CD14-positive monocyte (primary cell): ENCODE results near the gene FAM13C. TPM values are rescaled to one million over a fixed set of nuclear protein-coding genes. Genes with fewer than 3 reads are reported as not detected.

Experiments
- DNase-seq, 3 donors: peaks; one replicate each; pipeline ENCODE4 v3.0.0-alpha.2; 2011 to 2022
- H2AFZ ChIP-seq: 2 replicates; pipeline ENCODE4 v1.6.0; 2012; ENCODE audit warnings: mild to moderate bottlenecking, low read depth, low read length, inconsistent platforms; ENCODE audit not compliant: insufficient read depth, poor library complexity, severe bottlenecking
- H3K27ac ChIP-seq, 2 donors: 1 replicate in 1 of 2; 2 replicates in 1 of 2; pipeline ENCODE4 v1.5.1; 2012 to 2013; ENCODE audit warnings: low read length in 2 of 2, control low read depth in 1 of 2, inconsistent platforms in 1 of 2, low read depth in 1 of 2, mild to moderate bottlenecking in 1 of 2
- H3K27me3 ChIP-seq, 2 donors: one replicate each; pipeline versions ENCODE4 v1.6.0 to v1.6.1; 2011 to 2013; ENCODE audit warnings: low read length in 2 of 2; ENCODE audit not compliant: control insufficient read depth in 2 of 2, insufficient read depth in 2 of 2
- H3K36me3 ChIP-seq, 2 donors: replicated peaks in 1 of 2; 1 replicate in 1 of 2; 2 replicates in 1 of 2; pipeline versions ENCODE4 v1.5.1 to v1.6.1; 2012 to 2013; ENCODE audit warnings: low read length in 2 of 2, control low read depth in 1 of 2, inconsistent platforms in 1 of 2, mild to moderate bottlenecking in 1 of 2; ENCODE audit not compliant: insufficient read depth in 2 of 2, control insufficient read depth in 1 of 2
- H3K4me1 ChIP-seq, 2 donors: 1 replicate in 1 of 2; 2 replicates in 1 of 2; pipeline versions ENCODE4 v1.5.1 to v1.6.1; 2012 to 2013; ENCODE audit warnings: low read length in 2 of 2, control low read depth in 1 of 2, inconsistent platforms in 1 of 2, mild to moderate bottlenecking in 1 of 2, moderate library complexity in 1 of 2; ENCODE audit not compliant: insufficient read depth in 2 of 2, control insufficient read depth in 1 of 2
- H3K4me2 ChIP-seq: replicated peaks from 2 replicates; pipeline ENCODE3; 2012; ENCODE audit warnings: low read length, moderate library complexity, mild to moderate bottlenecking; ENCODE audit not compliant: poor library complexity, severe bottlenecking; ENCODE audit errors: extremely low read depth
- H3K4me3 ChIP-seq, 3 experiments: fragments of 200-600 bp in 1 of 3; sonication (generic) in 1 of 3; replicated peaks in 1 of 3; 1 replicate in 2 of 3; 2 replicates in 1 of 3; pipeline ENCODE4 v1.5.1; 2011 to 2013; ENCODE audit warnings: low read length in 3 of 3, mild to moderate bottlenecking in 3 of 3, control low read depth in 2 of 3, low read depth in 2 of 3, inconsistent platforms in 1 of 3, moderate library complexity in 1 of 3
- H3K79me2 ChIP-seq: 2 replicates; pipeline ENCODE4 v1.6.0; 2012; ENCODE audit warnings: mild to moderate bottlenecking, control low read depth, inconsistent platforms, low read length, moderate library complexity; ENCODE audit not compliant: insufficient read depth
- H3K9ac ChIP-seq: 2 replicates; pipeline ENCODE4 v1.6.0; 2017; ENCODE audit warnings: low read length, mild to moderate bottlenecking; ENCODE audit not compliant: insufficient read depth, poor library complexity, severe bottlenecking
- H3K9me3 ChIP-seq, 2 donors: replicated peaks in 1 of 2; 1 replicate in 1 of 2; 2 replicates in 1 of 2; pipeline versions ENCODE4 v1.5.1 to v1.6.1; 2012 to 2013; ENCODE audit warnings: low read length in 2 of 2, control low read depth in 1 of 2; ENCODE audit not compliant: control insufficient read depth in 1 of 2, insufficient read depth in 1 of 2
- H4K20me1 ChIP-seq: 2 replicates; pipeline ENCODE4 v1.6.0; 2012; ENCODE audit warnings: mild to moderate bottlenecking, low read length, control low read depth, moderate library complexity; ENCODE audit not compliant: insufficient read depth
- H3K27ac Mint-ChIP-seq, 7 donors: one replicate each; pipeline ENCODE4 v1.8.0; 2020; ENCODE audit warnings: mild to moderate bottlenecking in 7 of 7, mixed read lengths in 7 of 7, moderate library complexity in 6 of 7, inconsistent platforms in 2 of 7
- H3K27me3 Mint-ChIP-seq, 3 donors: one replicate each; pipeline ENCODE4 v1.8.0; 2021 to 2022; ENCODE audit warnings: low read depth in 3 of 3, mild to moderate bottlenecking in 3 of 3, mixed read lengths in 3 of 3, moderate library complexity in 3 of 3, inconsistent platforms in 1 of 3
- H3K36me3 Mint-ChIP-seq, 2 donors: one replicate each; pipeline ENCODE4 v1.8.0; 2020; ENCODE audit warnings: mixed read lengths in 2 of 2, inconsistent platforms in 1 of 2, mild to moderate bottlenecking in 1 of 2
- H3K4me1 Mint-ChIP-seq: one replicate; pipeline ENCODE4 v1.8.0; 2020; ENCODE audit warnings: mild to moderate bottlenecking, mixed read lengths
- H3K4me3 Mint-ChIP-seq, 2 donors: one replicate each; pipeline ENCODE4 v1.8.0; 2020; ENCODE audit warnings: mild to moderate bottlenecking in 2 of 2, mixed read lengths in 2 of 2, moderate library complexity in 1 of 2
- H3K9me3 Mint-ChIP-seq, 7 donors: one replicate each; pipeline ENCODE4 v1.8.0; 2020 to 2022; ENCODE audit warnings: mixed read lengths in 7 of 7, mild to moderate bottlenecking in 6 of 7, moderate library complexity in 6 of 7, inconsistent platforms in 2 of 7
- WGBS: methylation state at CpG from one replicate; pipeline ENCODE4 v1.1.5; 2013; ENCODE audit warnings: missing lambda C conversion rate; ENCODE audit not compliant: insufficient coverage; 5-methylcytosine and 5-hydroxymethylcytosine counted together
- intact Hi-C, 2 donors: fragments of 100-400 bp; cut with micrococcal nuclease; formaldehyde crosslinking; loops; one replicate each; pipeline versions ENCODE4 v1.15.0 to v1.15.1; 2023
- polyA plus RNA-seq, 3 donors: library from polyadenylated mRNA; depleted of rRNA in 1 of 3; unstranded in 2 of 3; stranded (reverse) in 1 of 3; fragments of 300-500 nt in 2 of 3; fragments of >200 nt in 1 of 3; fragmentation: Illumina TruSeq in 2 of 3; gene quantifications; 1 replicate in 2 of 3; 2 replicates in 1 of 3; pipeline ENCODE4 v1.2.3, GENCODE V29; 2012 to 2021
- TF ChIP-seq, protein P1 (sequence below): fragments of 200-600 bp; IDR thresholded peaks from one replicate; pipeline ENCODE4 v1.8.0; 2022; ENCODE audit warnings: antibody characterized with exemption, mild to moderate bottlenecking

The FAM13C gene
- polyA plus RNA-seq, 3 donors: not detected

DNA sequence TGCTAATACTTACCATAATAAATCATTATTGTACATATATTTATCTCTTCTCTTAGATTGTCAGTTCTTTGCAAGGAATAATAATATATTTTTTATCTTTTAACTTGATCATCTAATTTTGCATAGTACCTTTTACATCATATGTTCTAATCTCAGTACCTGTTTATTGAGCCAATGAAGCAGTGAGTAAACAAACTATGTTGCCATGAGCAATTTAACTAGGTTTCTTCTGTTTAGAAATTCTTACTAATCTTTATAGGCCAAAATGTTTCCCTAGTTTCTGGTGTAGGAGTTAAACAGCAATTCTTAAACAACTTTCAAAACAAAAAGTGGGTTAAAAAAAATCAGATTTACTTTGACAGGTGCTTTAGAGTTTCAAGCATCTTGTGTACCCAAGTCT lies 124.6 kb downstream of the FAM13C start:
- Mint-ChIP-seq H3K36me3 (no peaks in the 10 kb centered on the region), H3K4me1 (no peaks in the 10 kb centered on the region), H3K27ac (no peak overlapping the region), H3K9me3 (no peaks in the 10 kb centered on the region), H3K4me3 (no peak overlapping the region), H3K27me3 (peaks cover 0 to 2% (median 1%) of the 10 kb centered on the region in 3 donors)
- intact Hi-C loops: no loop called here
- H3K27ac ChIP-seq: no peak overlapping the region
- no peak overlapping the region for H3K9ac ChIP-seq
- H3K27me3 ChIP-seq: no peaks in the 10 kb centered on the region
- H2AFZ ChIP-seq: no peak overlapping the region
- no peaks in the 10 kb centered on the region for H3K4me1 ChIP-seq
- H3K9me3 ChIP-seq: no peaks in the 10 kb centered on the region
- TF ChIP-seq, protein P1, sequence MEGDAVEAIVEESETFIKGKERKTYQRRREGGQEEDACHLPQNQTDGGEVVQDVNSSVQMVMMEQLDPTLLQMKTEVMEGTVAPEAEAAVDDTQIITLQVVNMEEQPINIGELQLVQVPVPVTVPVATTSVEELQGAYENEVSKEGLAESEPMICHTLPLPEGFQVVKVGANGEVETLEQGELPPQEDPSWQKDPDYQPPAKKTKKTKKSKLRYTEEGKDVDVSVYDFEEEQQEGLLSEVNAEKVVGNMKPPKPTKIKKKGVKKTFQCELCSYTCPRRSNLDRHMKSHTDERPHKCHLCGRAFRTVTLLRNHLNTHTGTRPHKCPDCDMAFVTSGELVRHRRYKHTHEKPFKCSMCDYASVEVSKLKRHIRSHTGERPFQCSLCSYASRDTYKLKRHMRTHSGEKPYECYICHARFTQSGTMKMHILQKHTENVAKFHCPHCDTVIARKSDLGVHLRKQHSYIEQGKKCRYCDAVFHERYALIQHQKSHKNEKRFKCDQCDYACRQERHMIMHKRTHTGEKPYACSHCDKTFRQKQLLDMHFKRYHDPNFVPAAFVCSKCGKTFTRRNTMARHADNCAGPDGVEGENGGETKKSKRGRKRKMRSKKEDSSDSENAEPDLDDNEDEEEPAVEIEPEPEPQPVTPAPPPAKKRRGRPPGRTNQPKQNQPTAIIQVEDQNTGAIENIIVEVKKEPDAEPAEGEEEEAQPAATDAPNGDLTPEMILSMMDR: no peak
- H3K4me2 ChIP-seq: no peak overlapping the region
- no peaks in the 10 kb centered on the region for H4K20me1 ChIP-seq
- H3K79me2 ChIP-seq: no peaks in the 10 kb centered on the region
- no peak overlapping the region for H3K4me3 ChIP-seq
- H3K36me3 ChIP-seq: no peaks in the 10 kb centered on the region
- DNase-seq: no peak

DNA sequence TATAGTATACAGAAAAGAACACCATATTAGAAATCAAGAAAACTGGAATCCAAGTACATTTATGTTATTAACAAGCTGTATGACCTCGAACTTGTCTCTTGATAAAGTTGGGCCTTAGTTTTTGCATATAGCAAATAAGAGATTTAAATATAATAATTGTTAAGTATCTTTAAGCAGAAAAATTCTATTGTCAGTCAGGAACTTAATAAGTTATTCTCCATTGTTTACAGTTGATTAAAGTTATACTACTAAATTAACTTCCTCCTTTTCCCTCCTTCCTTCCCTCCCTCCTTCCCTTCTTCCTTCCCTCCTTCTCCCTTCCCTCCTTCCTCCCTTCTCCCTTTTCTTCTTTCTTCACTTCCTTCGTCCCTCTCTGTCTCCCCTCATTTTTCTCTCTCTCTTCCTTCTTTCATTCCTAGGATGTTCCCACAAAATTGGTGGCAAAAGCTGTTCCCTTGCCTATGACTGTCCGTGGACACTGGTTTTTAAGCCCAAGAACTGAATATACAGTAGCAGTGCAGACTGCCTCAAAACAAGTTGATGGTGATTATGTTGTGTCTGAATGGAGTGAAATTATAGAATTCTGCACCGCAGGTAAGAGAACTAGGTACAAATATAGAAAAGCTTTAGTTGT lies 126.2 kb downstream of the FAM13C start:
- Histone ChIP-seq H3K36me3 (no peaks in the 10 kb centered on the region), H3K27me3 (no peaks in the 10 kb centered on the region), H3K4me1 (no peaks in the 10 kb centered on the region), H2AFZ (no peak overlapping the region), H3K4me3 (no peak overlapping the region), H3K79me2 (no peaks in the 10 kb centered on the region), H4K20me1 (no peaks in the 10 kb centered on the region), H3K9ac (no peak overlapping the region), H3K9me3 (no peaks in the 10 kb centered on the region), H3K27ac (no peak overlapping the region), H3K4me2 (no peak overlapping the region)
- Mint-ChIP-seq H3K27ac (no peak overlapping the region), H3K27me3 (peaks cover 0 to 2% (median 0%) of the 10 kb centered on the region in 3 donors), H3K4me3 (no peak overlapping the region), H3K9me3 (no peaks in the 10 kb centered on the region), H3K36me3 (no peaks in the 10 kb centered on the region), H3K4me1 (no peaks in the 10 kb centered on the region)
- TF ChIP-seq, protein P1: no peak
- DNase-seq: no peak
- intact Hi-C loops: no loop called here
- 62% methylated on average over 2 of the region's 4 CpGs for WGBS
